Measurements from ENCODE around the gene LDHAL6B.

DNA sequence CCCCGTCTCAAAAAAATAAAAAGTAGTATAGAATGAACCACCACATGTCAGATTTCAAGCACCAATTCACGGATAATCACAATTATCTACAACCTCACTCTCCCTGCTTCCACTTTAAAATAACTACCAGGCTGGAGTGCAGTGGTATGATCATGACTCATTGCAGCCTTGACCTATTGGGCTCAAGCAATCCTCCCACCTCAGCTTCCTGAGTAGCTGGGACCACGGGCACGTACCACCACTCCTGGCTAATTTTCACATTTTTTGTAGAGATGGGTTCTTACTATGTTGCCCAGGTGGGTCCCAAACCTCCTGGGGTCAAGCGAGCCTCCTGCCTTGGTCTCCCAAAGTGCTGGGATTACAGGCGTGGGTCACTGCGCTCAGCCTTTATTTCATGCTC, 38.1 kb upstream of the LDHAL6B start:
- TF ChIP-seq POLR2A (IDR thresholded peaks at IDR 0.05; ENCODE audit: low read depth, low read length) (no peak), POLR2AphosphoS5 (IDR thresholded peaks at IDR 0.05; ENCODE audit: low read depth, low read length) (no peak)
